HG02571 (cell line): Measurements from ENCODE around the gene DEXI.

Source experiments
- ATAC-seq: cut with Tn5 transposase; IDR thresholded peaks from one replicate; pipeline ENCODE4 v1.9.1; 2021; ENCODE audit warnings: mild to moderate bottlenecking, moderate library complexity; ENCODE audit not compliant: unreplicated experiment

The DEXI gene

DNA sequence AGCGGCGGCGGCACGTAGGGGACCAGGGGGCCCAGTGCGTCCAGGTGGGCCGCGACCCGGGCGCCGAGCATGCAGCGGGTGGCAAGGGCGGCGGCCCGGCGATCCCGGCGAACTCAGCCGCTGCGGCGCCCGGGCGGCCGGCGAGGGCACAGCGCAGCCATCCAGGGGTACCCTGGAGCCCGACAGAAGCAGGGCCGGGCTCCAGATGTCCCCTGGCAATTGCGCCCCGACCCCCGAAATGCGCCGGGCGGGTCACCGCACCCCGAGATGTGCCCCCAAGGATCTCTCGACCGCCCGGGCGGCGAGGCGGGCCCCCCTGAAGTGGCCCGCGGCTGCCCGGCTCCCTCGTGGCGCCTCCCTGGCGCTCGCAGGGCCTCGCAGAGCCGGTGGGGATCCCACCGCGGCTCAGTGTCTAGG lies 325 bp downstream of the DEXI start:
- ATAC-seq: peak; percentile 1

- ATAC-seq: no peak
Observed at GRCh38 chr16:10941127-10941933, 938 bp downstream of the DEXI start.

GRCh38 chr16:10940501-10941079 lies 1.7 kb downstream of the DEXI start:
- no peak for ATAC-seq

- ATAC-seq: no peak
Observed at GRCh38 chr16:10939649-10940234, 2.5 kb downstream of the DEXI start.

GRCh38 chr16:10938796-10939648 lies 3.2 kb downstream of the DEXI start:
- ATAC-seq: no peak

DNA sequence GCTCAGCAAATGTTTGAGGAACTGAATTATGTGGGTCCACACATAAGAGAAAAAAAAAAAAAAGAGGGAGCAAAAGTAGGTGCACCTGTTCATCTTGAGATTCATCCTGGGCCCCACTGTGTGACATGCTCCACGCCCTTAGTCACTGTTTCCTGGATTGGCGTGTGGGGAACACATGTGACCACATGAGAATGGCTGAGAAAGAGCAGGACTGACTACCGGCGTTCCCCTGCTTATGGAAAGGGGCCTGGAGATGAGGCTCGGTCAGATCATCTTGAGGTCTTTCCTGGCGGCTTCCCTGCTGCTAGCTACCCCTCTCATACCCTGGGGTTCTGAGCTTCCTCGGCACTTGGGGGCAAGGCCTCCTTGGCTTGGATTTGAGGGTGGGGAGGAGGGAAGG lies 3.9 kb downstream of the DEXI start:
- ATAC-seq: no peak

GRCh38 chr16:10937068-10937859 lies 5.0 kb downstream of the DEXI start:
- ATAC-seq: no peak

DNA sequence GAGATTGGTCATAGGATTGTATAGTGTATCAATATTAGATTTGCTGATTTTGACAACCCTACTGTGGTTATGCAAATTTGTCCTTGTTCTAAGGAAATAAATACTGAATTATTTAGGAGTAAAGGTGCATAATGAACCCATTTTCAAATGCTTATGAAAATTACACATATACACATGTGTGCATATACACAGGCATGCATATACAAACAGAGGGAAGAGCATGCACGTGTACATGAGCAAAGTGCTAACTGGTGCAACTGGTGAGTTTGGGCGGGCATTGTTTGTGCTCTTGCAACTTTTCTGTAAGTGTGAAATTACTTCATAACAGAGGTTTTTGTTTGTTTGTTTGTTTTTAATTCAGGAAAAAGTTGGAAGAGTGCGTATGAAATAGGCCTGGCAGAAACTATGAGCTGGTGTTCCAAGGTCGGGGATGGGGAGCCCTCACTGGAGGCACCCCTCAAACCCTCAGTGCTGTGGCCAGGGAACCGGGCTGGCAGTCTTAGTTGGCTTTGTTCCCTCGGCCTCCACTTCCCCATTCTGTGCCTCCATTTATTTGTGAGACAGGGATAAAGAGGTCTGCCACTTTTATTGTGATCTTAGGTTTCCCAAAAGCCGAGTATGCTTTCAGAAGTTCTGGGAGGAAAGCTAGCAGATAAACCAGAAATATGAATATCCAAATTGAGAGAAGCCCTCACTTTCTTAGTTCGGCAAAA lies 5.8 kb downstream of the DEXI start:
- no peak for ATAC-seq

- ATAC-seq: no peak
Observed at GRCh38 chr16:10935226-10935915, 6.9 kb downstream of the DEXI start.

- ATAC-seq: no peak
Observed at GRCh38 chr16:10934325-10935107, 7.8 kb downstream of the DEXI start.

DNA sequence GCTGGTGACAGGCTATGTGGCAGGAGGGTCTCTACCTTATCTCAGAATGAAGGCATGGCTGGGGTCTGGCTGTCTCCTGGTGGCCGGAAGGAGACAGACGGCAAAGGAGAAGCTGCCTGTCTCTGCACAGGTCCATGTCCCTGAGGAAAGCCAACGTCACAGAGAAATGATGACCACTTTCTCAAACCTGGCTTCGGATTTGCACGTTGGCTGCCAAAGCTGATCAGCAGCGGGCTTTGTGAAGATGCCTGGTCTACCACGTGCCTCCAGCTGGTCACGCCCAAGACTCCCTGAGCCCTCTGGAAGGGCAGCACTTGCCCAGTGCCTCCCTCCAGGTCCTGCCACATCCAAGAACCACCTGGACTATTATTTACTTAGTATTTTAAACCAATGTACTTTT lies 8.4 kb downstream of the DEXI start:
- ATAC-seq: no peak

- ATAC-seq: no peak
Observed at GRCh38 chr16:10932959-10933710, 9.1 kb downstream of the DEXI start.

GRCh38 chr16:10931977-10932632 lies 10.2 kb downstream of the DEXI start:
- no peak for ATAC-seq

- ATAC-seq: no peak
Observed at GRCh38 chr16:10931134-10931533, 11.1 kb downstream of the DEXI start.

- ATAC-seq: no peak
Observed at GRCh38 chr16:10930755-10931093, 11.5 kb downstream of the DEXI start.

DNA sequence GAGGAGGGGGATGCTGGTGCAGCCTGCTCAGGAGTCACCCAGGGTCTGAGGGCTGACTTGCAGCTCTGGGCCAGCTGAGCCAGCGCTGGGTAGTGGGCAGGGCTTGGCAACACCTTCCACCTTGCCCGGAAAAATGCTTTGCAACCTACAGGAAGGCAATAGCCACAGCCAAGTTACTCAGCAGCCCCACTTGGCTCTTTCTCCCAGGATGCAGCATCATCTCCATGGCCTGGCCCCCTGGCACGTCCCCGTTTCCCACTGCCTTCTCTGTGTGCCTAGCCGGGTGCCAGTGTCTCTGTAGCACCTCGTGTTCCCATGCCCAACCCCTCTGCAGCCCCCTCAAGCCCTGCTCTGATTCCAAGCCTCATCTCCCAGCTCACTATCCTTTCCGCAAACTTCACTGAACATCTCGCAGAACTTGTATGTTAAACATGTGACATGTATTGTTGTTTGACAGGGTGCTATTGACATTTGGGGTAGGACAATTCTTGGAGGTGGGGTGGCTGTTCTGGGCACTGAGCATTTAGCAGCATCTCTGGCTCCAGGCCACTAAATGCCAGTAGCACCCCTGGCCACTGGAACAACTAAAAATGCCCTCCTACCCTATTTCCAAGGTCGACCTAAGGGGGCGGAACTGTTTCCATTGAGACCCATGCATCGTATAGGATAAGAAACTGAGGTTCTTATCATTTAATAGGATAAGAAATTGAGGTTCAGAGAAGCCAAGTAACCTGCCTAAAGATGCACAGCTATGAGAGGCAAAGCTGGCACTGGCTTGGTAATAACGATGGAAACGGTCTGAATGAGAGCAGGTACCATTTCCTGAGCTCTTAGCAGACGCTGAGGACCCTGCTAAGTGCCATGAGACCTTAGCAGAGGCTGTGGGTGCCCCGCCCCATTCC lies 12.2 kb downstream of the DEXI start:
- no peak for ATAC-seq
